OCI-LY7 (cell line): Measurements from ENCODE around the gene RNF41. TPM values are rescaled to one million over a fixed set of nuclear protein-coding genes. Genes with fewer than 3 reads are reported as not detected.
"Not testable (repeated sequence)": the region's sequence is repeated elsewhere in the genome, so short reads cannot be mapped to it uniquely, and the experiment has no call there.

Experiments used
- BruUV-seq: library from RNA; stranded (reverse); fragments of 400-500 nt; replicated peaks from 2 replicates; lab custom pipeline; 2021; lab: Mats Ljungman, UMichigan
- CTCF ChIA-PET: fragments of 300-600 bp; sonication (Branson Sonifier 250); formaldehyde crosslinking; loops from one replicate; lab custom pipeline; 2022; ENCODE audit warnings: antibody characterized with exemption; ENCODE audit not compliant: unreplicated experiment; lab: Charles Lee
- POLR2A ChIA-PET: fragments of 300-600 bp; sonication (Branson Sonifier 250); formaldehyde crosslinking; loops from one replicate; lab custom pipeline; 2022; ENCODE audit warnings: antibody characterized with exemption; lab: Charles Lee
- DNase-seq: peaks from one replicate; pipeline ENCODE4 v3.0.0-alpha.2; 2015; ENCODE audit warnings: low spot score
- H2AFZ ChIP-seq: fragments of 200-600 bp; sonication (generic), shearing (Covaris generic); 2 replicates; pipeline ENCODE4 v1.6.1; 2014; ENCODE audit warnings: mild to moderate bottlenecking, antibody characterized with exemption, low read length, moderate library complexity
- H3K27ac ChIP-seq: fragments of 200-600 bp; sonication (generic); 2 replicates; pipeline ENCODE4 v1.5.1; 2014; ENCODE audit warnings: mixed run types, low read depth, mild to moderate bottlenecking, moderate library complexity, low read length, inconsistent platforms; ENCODE audit not compliant: poor library complexity, severe bottlenecking
- H3K36me3 ChIP-seq: fragments of 200-600 bp; sonication (generic); 2 replicates; pipeline ENCODE4 v1.6.1; 2014; ENCODE audit warnings: mild to moderate bottlenecking, antibody characterized with exemption, low read length, moderate library complexity, mixed read lengths; ENCODE audit not compliant: insufficient read depth
- H3K4me1 ChIP-seq: fragments of 200-600 bp; sonication (generic); 2 replicates; pipeline ENCODE4 v1.5.1; 2014; ENCODE audit warnings: mild to moderate bottlenecking, low read length; ENCODE audit not compliant: insufficient read depth, poor library complexity, severe bottlenecking
- H3K4me2 ChIP-seq: fragments of 200-600 bp; sonication (generic); 2 replicates; pipeline ENCODE4 v1.6.1; 2014; ENCODE audit warnings: mild to moderate bottlenecking, low read length
- H3K4me3 ChIP-seq: fragments of 200-600 bp; sonication (generic); 2 replicates; pipeline ENCODE4 v1.5.1; 2014; ENCODE audit warnings: mild to moderate bottlenecking, low read depth, low read length; ENCODE audit not compliant: poor library complexity, severe bottlenecking
- H3K79me2 ChIP-seq: fragments of 200-600 bp; sonication (generic); 2 replicates; pipeline ENCODE4 v1.6.1; 2016; ENCODE audit warnings: low read depth, mild to moderate bottlenecking, low read length, moderate library complexity, mixed read lengths; ENCODE audit not compliant: insufficient read depth
- H3K9me2 ChIP-seq: fragments of 200-600 bp; sonication (generic); 2 replicates; pipeline ENCODE4 v1.6.1; 2016; ENCODE audit warnings: mild to moderate bottlenecking, low read length, mixed read lengths; ENCODE audit not compliant: insufficient read depth
- H3K9me3 ChIP-seq: fragments of 200-600 bp; sonication (generic); 2 replicates; pipeline ENCODE4 v1.6.1; 2014; ENCODE audit warnings: mild to moderate bottlenecking, mixed run types, low read length, mixed read lengths
- H4K20me1 ChIP-seq: fragments of 200-600 bp; sonication (generic); 2 replicates; pipeline ENCODE4 v1.6.1; 2014; ENCODE audit warnings: mild to moderate bottlenecking, antibody characterized with exemption, low read length, moderate library complexity, mixed read lengths; ENCODE audit not compliant: insufficient read depth
- CTCF ChIP-seq: fragments of 200-600 bp; sonication (generic); conservative IDR thresholded peaks from 2 replicates; pipeline ENCODE4 v1.5.1; 2014; ENCODE audit warnings: mild to moderate bottlenecking, antibody characterized with exemption, low read length, moderate library complexity, mixed read lengths
- EZH2phosphoT487 ChIP-seq: fragments of 200-600 bp; sonication (generic); IDR thresholded peaks from 2 replicates; pipeline ENCODE4 v1.6.1; 2018; ENCODE audit warnings: low read depth, borderline replicate concordance, mild to moderate bottlenecking, mixed run types, antibody characterized with exemption, low read length, moderate library complexity, mixed read lengths
- intact Hi-C: fragments of 100-400 bp; cut with micrococcal nuclease; formaldehyde crosslinking; loops from one replicate; pipeline ENCODE4 v1.10.0; 2022; ENCODE audit not compliant: unreplicated experiment
- total RNA-seq, 2 experiments: library from RNA; depleted of rRNA in 1 of 2; stranded (reverse); fragments of >200 nt in 1 of 2; shearing (Covaris generic) in 1 of 2; gene quantifications; 2 replicates each; pipeline ENCODE4 v1.2.3, GENCODE V29; 2014 to 2022

The RNF41 gene
- total RNA-seq, 2 experiments from 2014 or later = 43.7 to 76.1 TPM

GRCh38 chr12:56158029-56158925, 63.4 kb downstream of the RNF41 start, which contains the start of gene MYL6:
MYL6 (plus strand) TSS chr12:56158359; CDS start chr12:56158402, 43 bp downstream.
- H3K9me3 ChIP-seq = no peaks in the 10 kb centered on the region
- H3K79me2 ChIP-seq = peaks cover 30% of the 10 kb centered on the region
- intact Hi-C loops = loop anchor here (1.0 to 2.0 kb wide), 2 partner anchors 31 to 32 kb away; partner anchors contain the start of gene SMARCC2
- peak within 1 kb of the TSS; percentile 98 for H3K4me2 ChIP-seq
- peak within 1 kb of the TSS; percentile 82 for H3K27ac ChIP-seq
- H4K20me1 ChIP-seq = peaks cover 9% of the 10 kb centered on the region; the same call in 1 of the 2 replicates
- POLR2A ChIA-PET = interaction anchor here (0.5 to 1.7 kb wide), 6 partner anchors 17 to 163 kb away, joined by 3 to 9 read pairs (median 4); partner anchors contain the start of genes ESYT1, RNF41 and ZC3H10
- TF ChIP-seq CTCF (0 out of 2 replicates have a peak, but pooled peaks have one; percentile 3), EZH2phosphoT487 (no peak)
- peaks cover 54% of the 10 kb centered on the region for H3K36me3 ChIP-seq
- BruUV-seq = no TSS peak
- no peaks in the 10 kb centered on the region for H3K9me2 ChIP-seq
- peak within 1 kb of the TSS; percentile 61; the same call in 1 of the 2 replicates for H2AFZ ChIP-seq
- H3K4me1 ChIP-seq = peaks cover 45% of the 10 kb centered on the region
- H3K4me3 ChIP-seq = peak within 1 kb of the TSS; percentile 98
- DNase-seq = peak; percentile 99
- CTCF ChIA-PET = no interaction called here

GRCh38 chr12:56157201-56158028, 64.3 kb downstream of the RNF41 start:
- H3K4me1 ChIP-seq = peaks cover 51% of the 10 kb centered on the region
- H3K27ac ChIP-seq = peak overlapping the region; percentile 82
- TF ChIP-seq CTCF = peak; percentile 72
- TF ChIP-seq EZH2phosphoT487 = no peak
- peaks cover 9% of the 10 kb centered on the region; the same call in 1 of the 2 replicates for H4K20me1 ChIP-seq
- intact Hi-C loops = loop anchor here (1.0 to 2.0 kb wide), 3 partner anchors 31 to 38 kb away; partner anchors contain the start of gene SMARCC2
- no peaks in the 10 kb centered on the region for H3K9me3 ChIP-seq
- no peaks in the 10 kb centered on the region for H3K9me2 ChIP-seq
- H2AFZ ChIP-seq = peak overlapping the region; percentile 61; the same call in 1 of the 2 replicates
- TSS peak; percentile 23 for BruUV-seq
- DNase-seq = peak; percentile 85
- H3K79me2 ChIP-seq = peaks cover 37% of the 10 kb centered on the region
- peaks cover 46% of the 10 kb centered on the region for H3K36me3 ChIP-seq
- POLR2A ChIA-PET = interaction anchor here (0.5 to 1.7 kb wide), 3 partner anchors 28 to 33 kb away, joined by 4 to 9 read pairs (median 4); partner anchors contain the start of gene ESYT1
- peak overlapping the region; percentile 98 for H3K4me3 ChIP-seq
- CTCF ChIA-PET = no interaction called here
- peak overlapping the region; percentile 96 for H3K4me2 ChIP-seq

GRCh38 chr12:56156464-56157200, 65.1 kb downstream of the RNF41 start:
- Histone ChIP-seq H3K4me1 (peaks cover 51% of the 10 kb centered on the region), H3K4me3 (peak overlapping the region; percentile 98), H3K79me2 (peaks cover 37% of the 10 kb centered on the region), H2AFZ (peak overlapping the region; percentile 61; the same call in 1 of the 2 replicates), H3K4me2 (peak overlapping the region; percentile 96), H3K27ac (peak overlapping the region; percentile 82), H3K36me3 (peaks cover 39% of the 10 kb centered on the region)
- CTCF ChIA-PET, DNase-seq, H3K9me2 ChIP-seq, H3K9me3 ChIP-seq, H4K20me1 ChIP-seq, BruUV-seq: not testable (repeated sequence)
- intact Hi-C loops = loop anchor here (1.0 kb wide), 1 partner anchor 37 kb away; no protein-coding TSS in a partner anchor
- POLR2A ChIA-PET = interaction anchor here (0.7 to 1.1 kb wide), 3 partner anchors 28 to 201 kb away, joined by 3 to 4 read pairs (median 4); no protein-coding TSS in a partner anchor
